Heart left ventricle (tissue), 16 donors: ENCODE data around the gene ADGRF3. TPM values are rescaled to one million over a fixed set of nuclear protein-coding genes. Genes with fewer than 3 reads are reported as not detected.
A peak's percentile ranks its signal among the peaks of the same experiment; 100 is the strongest.

Source experiments
- ATAC-seq, 4 donors: fragments of 200-7000 bp; cut with Tn5 transposase; one replicate each; pipeline ENCODE4 v1.9.1; 2020 to 2022; ENCODE audit warnings: moderate library complexity in 4 of 4, mild to moderate bottlenecking in 3 of 4, moderate number of reproducible peaks in 1 of 4
- DNase-seq, 5 donors: peaks; one replicate each; pipeline ENCODE4 v3.0.0-alpha.2; 2020
- H3K27ac ChIP-seq, 12 donors: fragments of 200-600 bp; sonication (generic) in 4 of 12; one replicate each; pipeline versions ENCODE4 v1.5.0 to v1.8.0; 2016 to 2022; ENCODE audit warnings: mild to moderate bottlenecking in 2 of 12
- H3K27me3 ChIP-seq, 9 donors: fragments of 200-600 bp; sonication (generic) in 2 of 9; one replicate each; pipeline versions ENCODE4 v1.5.1 to v1.8.0; 2016 to 2022; ENCODE audit warnings: mild to moderate bottlenecking in 3 of 9
- H3K36me3 ChIP-seq, 9 donors: fragments of 200-600 bp; sonication (generic) in 2 of 9; one replicate each; pipeline versions ENCODE4 v1.5.0 to v1.8.0; 2018 to 2022; ENCODE audit warnings: mild to moderate bottlenecking in 2 of 9
- H3K4me1 ChIP-seq, 12 donors: fragments of 200-600 bp; sonication (generic) in 4 of 12; one replicate each; pipeline versions ENCODE4 v1.5.0 to v1.8.0; 2016 to 2022; ENCODE audit warnings: mild to moderate bottlenecking in 3 of 12
- H3K4me3 ChIP-seq, 12 donors: fragments of 200-600 bp; sonication (generic) in 4 of 12; one replicate each; pipeline versions ENCODE4 v1.5.0 to v1.8.0; 2017 to 2022; ENCODE audit warnings: mild to moderate bottlenecking in 9 of 12, moderate library complexity in 4 of 12
- H3K9me3 ChIP-seq, 12 donors: fragments of 200-600 bp; sonication (generic) in 4 of 12; one replicate each; pipeline versions ENCODE4 v1.5.0 to v1.8.0; 2016 to 2022; ENCODE audit warnings: mild to moderate bottlenecking in 1 of 12
- CTCF ChIP-seq, 12 donors: fragments of 200-600 bp; sonication (generic) in 4 of 12; IDR thresholded peaks; one replicate each; pipeline versions ENCODE4 v1.5.0 to v1.8.0; 2018 to 2022; ENCODE audit warnings: antibody characterized with exemption in 12 of 12, mild to moderate bottlenecking in 5 of 12
- POLR2A ChIP-seq, 2 donors: fragments of 450-650 bp; IDR thresholded peaks; one replicate each; pipeline ENCODE4 v1.6.1; 2017; ENCODE audit warnings: antibody characterized with exemption in 2 of 2, mild to moderate bottlenecking in 2 of 2, moderate library complexity in 2 of 2
- WGBS, 4 donors: extraction: QIAGEN DNeasy Blood & Tissue Kit in 2 of 4; methylation state at CpG; one replicate each; pipeline versions ENCODE4 v1.1.5 to v1.1.7; 2013 to 2018; 5-methylcytosine and 5-hydroxymethylcytosine counted together
- intact Hi-C, 10 donors: fragments of 100-400 bp; cut with DNase I; formaldehyde crosslinking; loops; one replicate each; pipeline versions ENCODE4 v1.11.1 to v1.14.2; 2022
- polyA plus RNA-seq, 2 donors: library from polyadenylated mRNA; stranded (reverse); fragments of 200-250 nt; gene quantifications; one replicate each; pipeline ENCODE4 v1.2.3, GENCODE V29; 2013
- total RNA-seq, 9 donors: library from RNA; depleted of rRNA in 2 of 9; stranded (reverse); fragments of >200 nt in 2 of 9; fragmentation: NEBNext Ultra II Directional in 3 of 9; extraction: Animal tissue kit (Norgen Biotek cat#: 25700) in 3 of 9; gene quantifications; one replicate each; pipeline versions ENCODE4 v1.1.0 to v1.2.4, GENCODE V29; 2016 to 2023
- donor health status: ischemic (EF 13 %, LVEDD 7.1; RV severe dilation, severe dysfunction).
- donor health status: healthy with polysubstance abuse.
- donor health status: DM: no; HTN: yes; CAD: no.
- donor health status: DM: no; HTN: no; CAD: no.
- donor health status: ischemic (EF 25% LVEDD 6.9; RV normal size, moderate dysfunction).
- donor health status: ischemic (EF 25% LVEDD 5.7; RV mildly dilated, moderate dysfunction).
- donor health status: healthy.
- donor health status: DM: yes; HTN: yes; CAD: no.
- donor health status: ischemic (EF 35%, LVEDD 5.7; RV mildly dilated, moderate dysfunction).
- donor health status: nonischemic (EF 11% LVEDD 7.7; RV severe dilation, severe dysfunction).
- donor health status: DM: yes; HTN: yes; CAD: no.
- donor health status: PGD.
- donor health status: ischemic (EF 29% LVEDD 5.4; RV normal size, mild dysfunction).
- donor health status: nonischemic (EF 23%, LVEDD 6.1; RV moderate dilation, normal function).

Gene ADGRF3
- total and polyA plus RNA-seq, 11 donors: 0.08 to 0.69 (median 0.13) TPM; not detected in 8

DNA sequence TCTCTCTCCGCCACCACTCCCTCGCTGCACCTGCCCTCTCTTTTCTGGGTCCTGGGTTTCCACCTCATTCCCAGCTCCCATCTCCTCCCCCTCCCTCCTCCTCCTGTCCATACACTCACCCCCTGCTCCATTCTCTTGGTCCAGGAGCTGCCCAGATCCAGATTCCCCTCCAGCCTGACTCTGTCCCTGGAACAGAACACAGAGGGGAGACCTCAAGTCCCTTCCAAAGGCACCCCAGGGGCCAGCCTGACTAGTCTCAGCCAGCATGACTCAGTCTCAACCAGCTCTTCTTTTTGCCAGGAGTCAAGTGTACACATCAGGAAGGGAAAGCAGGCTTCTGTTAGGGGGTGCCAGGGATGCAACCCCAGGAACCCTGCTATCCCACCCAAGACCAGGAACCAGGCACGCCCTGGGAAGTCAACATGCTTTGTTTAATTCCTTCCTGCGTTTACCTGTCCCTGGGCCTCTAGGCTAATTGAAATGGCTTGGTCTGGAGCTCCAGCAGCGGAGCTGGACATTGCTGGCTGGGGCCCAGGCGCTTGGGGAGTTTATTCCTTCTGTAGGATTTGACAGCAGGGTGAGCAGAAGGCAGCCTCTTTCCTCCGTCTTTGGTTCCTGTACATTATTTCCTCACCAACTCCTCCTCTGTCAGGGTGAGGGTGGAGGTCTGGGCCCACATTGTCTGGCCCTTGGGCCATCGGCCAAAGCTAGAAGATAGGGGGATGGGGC is 29.0 kb downstream of the ADGRF3 start:
- intact Hi-C loops: no loop called here

DNA sequence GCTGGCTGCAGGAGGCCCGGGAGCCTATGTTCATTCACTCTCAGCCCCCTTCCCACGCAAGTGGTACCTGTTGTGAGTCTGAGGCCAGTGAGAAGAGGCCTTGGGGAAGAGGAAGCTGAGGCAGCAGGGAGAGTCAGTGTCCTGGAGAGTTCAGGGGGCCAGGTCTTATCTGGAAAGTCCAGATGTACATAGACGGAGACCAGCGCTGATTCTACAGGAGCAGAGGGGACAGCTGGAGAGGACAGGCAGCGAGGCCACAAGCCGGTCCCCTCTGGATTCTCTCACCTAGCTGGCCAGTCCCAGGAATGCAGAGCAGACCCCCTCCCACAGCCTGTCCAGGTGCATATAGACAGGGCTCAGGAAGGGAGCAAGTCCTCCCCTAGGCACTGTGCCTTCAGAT is 29.7 kb downstream of the ADGRF3 start:
- DNase-seq (no peak), ATAC-seq (peak in 1 of 4 donors; percentile 11)
- 74 to 83% (median 82%) methylated on average over 6 of the region's 6 CpGs for WGBS, 4 donors
- intact Hi-C loops: no loop called here
- H3K27ac ChIP-seq: no peak overlapping the region
- H3K4me3 ChIP-seq: no peak overlapping the region
- TF ChIP-seq CTCF (IDR thresholded peaks at IDR 0.05) (no peak), POLR2A (IDR thresholded peaks at IDR 0.05) (no peak)
- no peaks in the 10 kb centered on the region for H3K36me3 ChIP-seq
- H3K9me3 ChIP-seq: no peaks in the 10 kb centered on the region
- H3K27me3 ChIP-seq: no peaks in the 10 kb centered on the region
- no peaks in the 10 kb centered on the region for H3K4me1 ChIP-seq

More for the DNA sequence above, 29.0 kb downstream of the ADGRF3 start:
- Histone ChIP-seq H3K4me3 (no peak overlapping the region), H3K9me3 (no peaks in the 10 kb centered on the region), H3K36me3 (no peaks in the 10 kb centered on the region), H3K4me1 (no peaks in the 10 kb centered on the region), H3K27me3 (no peaks in the 10 kb centered on the region), H3K27ac (no peak overlapping the region)
- TF ChIP-seq POLR2A (IDR thresholded peaks at IDR 0.05) (no peak), CTCF (IDR thresholded peaks at IDR 0.05) (no peak)
- ATAC-seq (peak in 1 of 4 donors; percentile 17), DNase-seq (no peak)
- WGBS, 4 donors: 85 to 94% (median 90%) methylated on average over 8 of the region's 8 CpGs

DNA sequence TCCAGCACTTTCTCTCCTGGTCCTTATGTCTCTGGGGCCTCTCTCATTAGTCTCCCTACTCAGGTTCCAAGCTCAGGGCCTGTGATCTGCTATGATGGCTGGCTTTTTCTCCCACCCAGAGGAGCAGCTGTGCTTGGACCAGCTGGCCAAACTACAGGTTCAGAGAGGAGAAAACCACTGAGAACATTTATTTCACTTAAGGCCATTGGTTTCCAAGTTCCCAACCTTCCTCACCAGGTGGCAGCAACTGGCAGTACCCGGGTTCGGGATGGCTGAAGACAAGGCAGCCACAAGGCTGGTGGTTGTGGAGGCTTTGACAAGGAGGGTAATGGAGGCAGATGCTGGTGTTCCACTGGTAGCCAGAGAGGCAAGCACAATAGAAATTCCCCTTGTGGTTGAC is 30.5 kb downstream of the ADGRF3 start:
- no peak for ATAC-seq
- no peak overlapping the region for H3K27ac ChIP-seq
- TF ChIP-seq CTCF (IDR thresholded peaks at IDR 0.05) (peak in 1 of 12 donors; percentile 11), POLR2A (IDR thresholded peaks at IDR 0.05) (no peak)

DNA sequence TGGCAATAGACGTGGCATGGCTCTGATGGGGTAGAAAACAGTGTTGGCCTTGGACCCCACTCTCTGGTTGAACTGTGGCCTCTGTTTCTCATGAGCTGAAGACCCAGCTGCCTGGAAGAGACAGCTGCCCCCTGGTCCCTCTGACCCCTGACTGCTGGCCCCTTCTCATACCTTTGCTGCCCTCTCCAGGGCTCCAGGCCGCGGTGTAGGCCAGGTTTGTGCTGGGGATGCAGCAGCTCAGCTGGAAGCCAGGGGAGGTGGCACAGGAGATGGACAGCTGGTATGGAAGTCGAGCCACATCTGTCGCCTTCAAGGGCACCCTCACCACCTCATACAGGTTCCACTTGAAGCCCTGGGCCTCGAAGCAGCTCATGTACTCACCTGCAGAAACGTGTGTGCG is 32.3 kb downstream of the ADGRF3 start:
- no peaks in the 10 kb centered on the region for H3K4me1 ChIP-seq
- no peak overlapping the region for H3K27ac ChIP-seq
- H3K36me3 ChIP-seq: no peaks in the 10 kb centered on the region
- peak in 1 of 4 donors; percentile 39 for ATAC-seq
- DNase-seq: no peak
- no peaks in the 10 kb centered on the region for H3K27me3 ChIP-seq
- no peaks in the 10 kb centered on the region for H3K9me3 ChIP-seq
- 65 to 86% (median 74%) methylated on average over 6 to 8 of the region's 8 CpGs for WGBS, 4 donors
- intact Hi-C loops: no loop called here
- no peak for TF ChIP-seq POLR2A (IDR thresholded peaks at IDR 0.05)
- peak in 1 of 12 donors; percentile 23 for TF ChIP-seq CTCF (IDR thresholded peaks at IDR 0.05)
- no peak overlapping the region for H3K4me3 ChIP-seq

More for the DNA sequence above, 30.5 kb downstream of the ADGRF3 start:
- H3K27me3 ChIP-seq: no peaks in the 10 kb centered on the region
- no peak overlapping the region for H3K4me3 ChIP-seq
- DNase-seq: no peak
- H3K36me3 ChIP-seq: no peaks in the 10 kb centered on the region
- no peaks in the 10 kb centered on the region for H3K9me3 ChIP-seq
- intact Hi-C loops: no loop called here
- H3K4me1 ChIP-seq: no peaks in the 10 kb centered on the region
- whole genome bisulfite sequencing, 4 donors: 67 to 83% (median 73%) methylated on average over 2 of the region's 2 CpGs
